Tibial artery (tissue), 4 donors: Measurements from ENCODE around the gene KCNC3.

Experiments used
- DNase-seq, 2 donors: peaks; one replicate each; pipeline ENCODE4 v3.0.0-alpha.2; 2019
- H3K27ac ChIP-seq, 2 donors: fragments of 200-600 bp; sonication (generic) in 1 of 2; 1 replicate in 1 of 2; 2 replicates in 1 of 2; pipeline ENCODE4 v1.5.1; 2018 to 2019; ENCODE audit warnings: mild to moderate bottlenecking in 1 of 2
- H3K27me3 ChIP-seq, 2 donors: fragments of 200-600 bp; sonication (generic) in 1 of 2; one replicate each; pipeline versions ENCODE4 v1.5.1 to v1.6.0; 2016 to 2019
- H3K36me3 ChIP-seq, 3 donors: fragments of 200-600 bp; sonication (generic) in 2 of 3; one replicate each; pipeline ENCODE4 v1.5.1; 2016 to 2019; ENCODE audit warnings: mild to moderate bottlenecking in 2 of 3
- H3K4me1 ChIP-seq, 4 donors: fragments of 200-600 bp; sonication (generic) in 2 of 4; 1 replicate in 3 of 4; 2 replicates in 1 of 4; pipeline ENCODE4 v1.5.1; 2016 to 2019
- H3K4me3 ChIP-seq, 2 donors: fragments of 200-600 bp; sonication (generic) in 1 of 2; 1 replicate in 1 of 2; 2 replicates in 1 of 2; pipeline ENCODE4 v1.5.1; 2018 to 2019; ENCODE audit warnings: mild to moderate bottlenecking in 2 of 2
- H3K9me3 ChIP-seq, 3 donors: fragments of 200-600 bp; sonication (generic) in 1 of 3; one replicate each; pipeline ENCODE4 v1.5.1; 2016 to 2019
- intact Hi-C: fragments of 100-400 bp; cut with DNase I; formaldehyde crosslinking; loops from one replicate; pipeline ENCODE4 v1.15.0; 2023; ENCODE audit warnings: low total_unique reads
- TF ChIP-seq, protein P1 (sequence below), 2 experiments: fragments of 200-600 bp in 1 of 2; fragments of 450-650 bp in 1 of 2; IDR thresholded peaks; one replicate each; pipeline ENCODE4 v1.5.1; 2017 to 2019; ENCODE audit warnings: antibody characterized with exemption in 2 of 2, mild to moderate bottlenecking in 1 of 2, moderate library complexity in 1 of 2

KCNC3 gene

GRCh38 chr19:50322931-50323781 lies 6.0 kb downstream of the KCNC3 start:
- Histone ChIP-seq H3K36me3 (no peaks in the 10 kb centered on the region), H3K27me3 (peaks cover 0 to 41% of the 10 kb centered on the region in 2 donors), H3K9me3 (no peaks in the 10 kb centered on the region), H3K4me3 (no peak overlapping the region), H3K4me1 (peaks cover 0 to 15% (median 8%) of the 10 kb centered on the region in 4 donors), H3K27ac (no peak overlapping the region)
- intact Hi-C loops: no loop called here
- TF ChIP-seq, protein P1, sequence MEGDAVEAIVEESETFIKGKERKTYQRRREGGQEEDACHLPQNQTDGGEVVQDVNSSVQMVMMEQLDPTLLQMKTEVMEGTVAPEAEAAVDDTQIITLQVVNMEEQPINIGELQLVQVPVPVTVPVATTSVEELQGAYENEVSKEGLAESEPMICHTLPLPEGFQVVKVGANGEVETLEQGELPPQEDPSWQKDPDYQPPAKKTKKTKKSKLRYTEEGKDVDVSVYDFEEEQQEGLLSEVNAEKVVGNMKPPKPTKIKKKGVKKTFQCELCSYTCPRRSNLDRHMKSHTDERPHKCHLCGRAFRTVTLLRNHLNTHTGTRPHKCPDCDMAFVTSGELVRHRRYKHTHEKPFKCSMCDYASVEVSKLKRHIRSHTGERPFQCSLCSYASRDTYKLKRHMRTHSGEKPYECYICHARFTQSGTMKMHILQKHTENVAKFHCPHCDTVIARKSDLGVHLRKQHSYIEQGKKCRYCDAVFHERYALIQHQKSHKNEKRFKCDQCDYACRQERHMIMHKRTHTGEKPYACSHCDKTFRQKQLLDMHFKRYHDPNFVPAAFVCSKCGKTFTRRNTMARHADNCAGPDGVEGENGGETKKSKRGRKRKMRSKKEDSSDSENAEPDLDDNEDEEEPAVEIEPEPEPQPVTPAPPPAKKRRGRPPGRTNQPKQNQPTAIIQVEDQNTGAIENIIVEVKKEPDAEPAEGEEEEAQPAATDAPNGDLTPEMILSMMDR (IDR thresholded peaks at IDR 0.05): no peak
- no peak for DNase-seq

DNA sequence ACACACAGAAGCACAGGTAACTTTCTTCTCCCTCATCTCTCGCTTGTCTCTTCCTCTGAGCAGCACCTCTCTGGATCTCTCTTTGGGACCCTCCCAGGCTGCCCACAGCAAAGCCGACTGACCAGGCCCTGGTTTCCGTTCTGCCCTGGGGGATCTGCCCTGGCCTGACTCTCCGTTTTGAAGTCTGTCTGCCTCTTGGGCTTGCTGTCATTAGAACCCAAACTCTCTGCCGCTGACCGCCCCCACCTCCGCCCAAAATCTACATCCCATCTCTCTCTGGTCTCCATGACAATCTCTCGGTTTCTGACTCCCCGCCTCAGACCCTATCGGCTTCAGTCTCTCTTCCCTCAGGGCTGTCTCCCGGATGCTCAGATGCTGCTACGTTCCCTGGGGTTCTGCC lies 6.9 kb downstream of the KCNC3 start:
- Histone ChIP-seq H3K9me3 (no peaks in the 10 kb centered on the region), H3K4me3 (no peak overlapping the region), H3K4me1 (peaks cover 0 to 15% (median 8%) of the 10 kb centered on the region in 4 donors), H3K27me3 (peaks cover 0 to 32% of the 10 kb centered on the region in 2 donors), H3K27ac (no peak overlapping the region), H3K36me3 (no peaks in the 10 kb centered on the region)
- intact Hi-C loops: no loop called here
- TF ChIP-seq, protein P1 (IDR thresholded peaks at IDR 0.05): no peak
- no peak for DNase-seq

GRCh38 chr19:50321831-50322230 lies 7.3 kb downstream of the KCNC3 start:
- TF ChIP-seq, protein P1 (IDR thresholded peaks at IDR 0.05): no peak
- no peak for DNase-seq
- no peaks in the 10 kb centered on the region for H3K9me3 ChIP-seq
- H3K4me3 ChIP-seq: no peak overlapping the region
- H3K27me3 ChIP-seq: peaks cover 0 to 32% of the 10 kb centered on the region in 2 donors
- no peak overlapping the region for H3K27ac ChIP-seq
- no peaks in the 10 kb centered on the region for H3K36me3 ChIP-seq
- intact Hi-C loops: no loop called here
- peaks cover 0 to 15% (median 8%) of the 10 kb centered on the region in 4 donors for H3K4me1 ChIP-seq

GRCh38 chr19:50320596-50320995 lies 8.6 kb downstream of the KCNC3 start:
- no peak overlapping the region for H3K27ac ChIP-seq
- TF ChIP-seq, protein P1 (IDR thresholded peaks at IDR 0.05): no peak
- intact Hi-C loops: no loop called here
- peaks cover 0 to 32% of the 10 kb centered on the region in 2 donors for H3K27me3 ChIP-seq
- no peak for DNase-seq
- H3K4me1 ChIP-seq: peaks cover 0 to 5% (median under 1%) of the 10 kb centered on the region in 4 donors
- no peak overlapping the region for H3K4me3 ChIP-seq
- H3K36me3 ChIP-seq: no peaks in the 10 kb centered on the region
- H3K9me3 ChIP-seq: no peaks in the 10 kb centered on the region

DNA sequence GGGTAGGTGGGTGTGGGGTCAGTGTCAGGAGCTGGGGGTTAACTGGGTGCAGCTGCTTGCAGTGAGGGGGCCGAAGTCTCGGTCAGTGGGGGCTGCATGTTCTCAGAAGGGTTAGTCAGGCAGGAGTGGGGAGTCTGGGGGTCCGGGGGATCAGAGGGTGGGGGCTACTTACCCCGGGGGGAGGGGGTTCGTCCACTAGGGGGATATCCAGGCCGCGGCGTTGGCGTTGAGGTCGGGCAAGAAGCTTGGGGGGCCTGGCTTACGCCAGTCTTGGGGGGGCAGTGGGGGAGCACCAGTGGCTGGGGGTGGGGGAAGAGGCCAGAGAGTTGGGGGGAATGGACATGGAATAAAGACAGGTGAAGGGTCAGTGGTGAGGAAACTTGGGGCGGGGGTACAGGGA lies 9.1 kb downstream of the KCNC3 start:
- H3K4me3 ChIP-seq: no peak overlapping the region
- TF ChIP-seq, protein P1 (IDR thresholded peaks at IDR 0.05): no peak
- no peaks in the 10 kb centered on the region for H3K4me1 ChIP-seq
- no peak overlapping the region for H3K27ac ChIP-seq
- no peaks in the 10 kb centered on the region for H3K9me3 ChIP-seq
- intact Hi-C loops: no loop called here
- no peak for DNase-seq
- H3K36me3 ChIP-seq: no peaks in the 10 kb centered on the region
- peaks cover 0 to 37% of the 10 kb centered on the region in 2 donors for H3K27me3 ChIP-seq
